H1 (cell line): ENCODE data around the gene MTFP1. TPM values are rescaled to one million over a fixed set of nuclear protein-coding genes. Genes with fewer than 3 reads are reported as not detected.

Source experiments
- CTCF ChIA-PET: fragments of 300-600 bp; sonication (Branson Sonifier 250); formaldehyde crosslinking; loops from one replicate; lab custom pipeline; 2021; ENCODE audit not compliant: partially characterized antibody; lab: Charles Lee
- POLR2A ChIA-PET: fragments of 300-600 bp; sonication (Branson Sonifier 250); formaldehyde crosslinking; loops from one replicate; lab custom pipeline; 2021; ENCODE audit warnings: inconsistent platforms; ENCODE audit not compliant: partially characterized antibody; lab: Charles Lee
- DNase-seq, 2 experiments: peaks; one replicate each; pipeline versions ENCODE4 v3.0.0 to v3.0.0-alpha.2; 2010 to 2022; ENCODE audit warnings: low spot score in 2 of 2, low read depth in 1 of 2, mixed read lengths in 1 of 2
- FAIRE-seq: peaks from 2 replicates; lab custom pipeline; 2011; peaks lifted over from hg19 to GRCh38; lab: Jason Lieb, UNC
- H2AFZ ChIP-seq: 2 replicates; pipeline ENCODE4 v1.8.1; 2012; ENCODE audit warnings: low read length, inconsistent platforms
- H2AK5ac ChIP-seq: 2 replicates; pipeline ENCODE4 v1.6.1; 2013; ENCODE audit warnings: low read depth, low read length
- H2BK120ac ChIP-seq: replicated peaks from 2 replicates; pipeline ENCODE3; 2013; ENCODE audit warnings: low read depth, low read length, inconsistent platforms
- H2BK12ac ChIP-seq: 2 replicates; pipeline ENCODE4 v1.6.1; 2013; ENCODE audit warnings: low read depth, low read length
- H2BK15ac ChIP-seq: 2 replicates; pipeline ENCODE4 v1.6.1; 2013; ENCODE audit warnings: low read length
- H2BK20ac ChIP-seq: 2 replicates; pipeline ENCODE4 v1.6.1; 2013; ENCODE audit warnings: low read length
- H2BK5ac ChIP-seq: 2 replicates; pipeline ENCODE4 v1.6.1; 2013; ENCODE audit warnings: low read depth, low read length
- H3K14ac ChIP-seq: 2 replicates; pipeline ENCODE4 v1.6.1; 2013; ENCODE audit warnings: inconsistent platforms; ENCODE audit not compliant: insufficient read length
- H3K18ac ChIP-seq: 2 replicates; pipeline ENCODE4 v1.6.1; 2013; ENCODE audit warnings: low read length; ENCODE audit errors: extremely low read depth
- H3K23ac ChIP-seq: 2 replicates; pipeline ENCODE4 v1.6.1; 2013; ENCODE audit warnings: inconsistent platforms; ENCODE audit not compliant: insufficient read length
- H3K23me2 ChIP-seq: 2 replicates; pipeline ENCODE4 v1.6.1; 2013; ENCODE audit warnings: low read depth, low read length
- H3K27ac ChIP-seq: 2 replicates; pipeline ENCODE4 v1.6.1; 2011; ENCODE audit warnings: low read depth, low read length, inconsistent platforms
- H3K27me3 ChIP-seq, 4 experiments: replicated peaks in 1 of 4; 1 replicate in 1 of 4; 2 replicates in 3 of 4; pipeline versions ENCODE4 v1.6.1 to v1.8.1; 2011 to 2013; ENCODE audit warnings: low read length in 3 of 4, mild to moderate bottlenecking in 3 of 4, inconsistent platforms in 2 of 4, mixed read lengths in 2 of 4, moderate library complexity in 1 of 4; ENCODE audit not compliant: control insufficient read depth in 3 of 4, insufficient read depth in 3 of 4; ENCODE audit errors: extremely low read depth in 1 of 4
- H3K36me3 ChIP-seq, 4 experiments: 2 replicates each; pipeline versions ENCODE4 v1.6.1 to v1.8.1; 2011 to 2013; ENCODE audit warnings: mild to moderate bottlenecking in 4 of 4, low read length in 3 of 4, moderate library complexity in 2 of 4, control low read depth in 1 of 4, inconsistent platforms in 1 of 4; ENCODE audit not compliant: insufficient read depth in 4 of 4, control insufficient read depth in 2 of 4
- H3K4ac ChIP-seq: replicated peaks from 2 replicates; pipeline ENCODE3; 2013; ENCODE audit warnings: low read length, low read depth, mixed read lengths, inconsistent platforms; ENCODE audit not compliant: insufficient read length
- H3K4me1 ChIP-seq, 4 experiments: replicated peaks in 1 of 4; 1 replicate in 1 of 4; 2 replicates in 3 of 4; pipeline versions ENCODE4 v1.6.1 to v1.8.1; 2011 to 2013; ENCODE audit warnings: low read length in 3 of 4, inconsistent platforms in 2 of 4, mixed read lengths in 1 of 4; ENCODE audit not compliant: insufficient read depth in 4 of 4, control insufficient read depth in 3 of 4
- H3K4me2 ChIP-seq, 2 experiments: 2 replicates each; pipeline versions ENCODE4 v1.6.1 to v1.8.1; 2011 to 2013; ENCODE audit warnings: low read depth in 2 of 2, low read length in 2 of 2, control low read depth in 1 of 2, inconsistent platforms in 1 of 2, mild to moderate bottlenecking in 1 of 2; ENCODE audit not compliant: insufficient read depth in 1 of 2
- H3K4me3 ChIP-seq, 4 experiments: fragments of 200-600, 300-600 bp in 1 of 4; sonication (generic), shearing (Covaris generic), sonication (Bioruptor Twin) in 1 of 4; 2 replicates each; pipeline versions ENCODE4 v1.5.1 to v1.8.1; 2011 to 2016; ENCODE audit warnings: low read length in 4 of 4, low read depth in 3 of 4, control low read depth in 2 of 4, inconsistent platforms in 2 of 4, mild to moderate bottlenecking in 2 of 4, mixed read lengths in 1 of 4, moderate library complexity in 1 of 4; ENCODE audit not compliant: insufficient read depth in 2 of 4; ENCODE audit errors: extremely low read depth in 1 of 4
- H3K56ac ChIP-seq: replicated peaks from 2 replicates; pipeline ENCODE3; 2013; ENCODE audit warnings: low read depth, mild to moderate bottlenecking, mixed read lengths, low read length, inconsistent platforms; ENCODE audit not compliant: insufficient read length
- H3K79me1 ChIP-seq: 2 replicates; pipeline ENCODE4 v1.6.1; 2013; ENCODE audit warnings: low read depth, low read length, control low read depth
- H3K79me2 ChIP-seq, 2 experiments: 2 replicates each; pipeline versions ENCODE4 v1.6.1 to v1.8.1; 2012 to 2013; ENCODE audit warnings: low read length in 2 of 2, mild to moderate bottlenecking in 2 of 2, inconsistent platforms in 1 of 2; ENCODE audit not compliant: insufficient read depth in 2 of 2, control insufficient read depth in 1 of 2
- H3K9ac ChIP-seq, 4 experiments: replicated peaks in 1 of 4; 1 replicate in 1 of 4; 2 replicates in 3 of 4; pipeline versions ENCODE4 v1.6.1 to v1.8.1; 2011 to 2013; ENCODE audit warnings: low read depth in 3 of 4, low read length in 3 of 4, control low read depth in 2 of 4, mild to moderate bottlenecking in 2 of 4, moderate library complexity in 2 of 4, inconsistent platforms in 1 of 4; ENCODE audit errors: extremely low read depth in 1 of 4
- H3K9me3 ChIP-seq, 2 experiments: 2 replicates each; pipeline versions ENCODE4 v1.6.1 to v1.8.1; 2012 to 2013; ENCODE audit warnings: mild to moderate bottlenecking in 2 of 2, moderate library complexity in 2 of 2, control low read depth in 1 of 2, inconsistent platforms in 1 of 2, low read depth in 1 of 2, low read length in 1 of 2, mixed read lengths in 1 of 2; ENCODE audit not compliant: insufficient read depth in 2 of 2
- H4K20me1 ChIP-seq, 2 experiments: replicated peaks in 1 of 2; 2 replicates each; pipeline versions ENCODE3 to v1.8.1; 2011 to 2013; ENCODE audit warnings: inconsistent platforms in 2 of 2, low read length in 2 of 2, mild to moderate bottlenecking in 1 of 2; ENCODE audit not compliant: insufficient read depth in 2 of 2, control insufficient read depth in 1 of 2
- H4K5ac ChIP-seq: 2 replicates; pipeline ENCODE4 v1.6.1; 2013; ENCODE audit warnings: low read length, low read depth, mixed read lengths, inconsistent platforms; ENCODE audit not compliant: insufficient read length
- H4K8ac ChIP-seq: 2 replicates; pipeline ENCODE4 v1.8.0; 2013; ENCODE audit warnings: mild to moderate bottlenecking, moderate library complexity, low read length, inconsistent platforms; ENCODE audit not compliant: insufficient read depth; ENCODE audit errors: extremely low read depth
- H4K91ac ChIP-seq: replicated peaks from 2 replicates; pipeline ENCODE3; 2013; ENCODE audit warnings: low read length, mixed read lengths, inconsistent platforms; ENCODE audit not compliant: insufficient read length
- CEBPB ChIP-seq: IDR thresholded peaks from 2 replicates; pipeline ENCODE4 v1.6.1; 2012; ENCODE audit warnings: low read depth, low read length
- CHD2 ChIP-seq: IDR thresholded peaks from 2 replicates; pipeline ENCODE4 v1.6.1; 2012; ENCODE audit warnings: low read length, improper control_type of control experiment
- CREB1 ChIP-seq: IDR thresholded peaks from 2 replicates; pipeline ENCODE4 v1.6.1; 2012; ENCODE audit warnings: inconsistent platforms
- CTBP2 ChIP-seq: IDR thresholded peaks from 2 replicates; pipeline ENCODE4 v1.7.0; 2011; ENCODE audit warnings: borderline replicate concordance, mild to moderate bottlenecking, moderate library complexity, mixed read lengths, low read length; ENCODE audit not compliant: insufficient read depth, insufficient read length
- EGR1 ChIP-seq: IDR thresholded peaks from 2 replicates; pipeline ENCODE4 v1.6.1; 2011; ENCODE audit warnings: low read depth, low read length, borderline replicate concordance
- EZH2 ChIP-seq: fragments of 200-600 bp; sonication (generic); IDR thresholded peaks from 2 replicates; pipeline ENCODE4 v1.7.1; 2012; ENCODE audit warnings: low read depth, mild to moderate bottlenecking, moderate library complexity, low read length, inconsistent platforms; ENCODE audit not compliant: severe bottlenecking
- FOSL1 ChIP-seq: IDR thresholded peaks from 2 replicates; pipeline ENCODE4 v1.6.1; 2011; ENCODE audit warnings: mild to moderate bottlenecking, low read depth, low read length, moderate library complexity; ENCODE audit not compliant: insufficient read depth
- KDM5A ChIP-seq: fragments of 200-600 bp; IDR thresholded peaks from 2 replicates; pipeline ENCODE4 v1.7.1; 2012; ENCODE audit warnings: mild to moderate bottlenecking, low read length, inconsistent platforms, mixed read lengths
- RBBP5 ChIP-seq: IDR thresholded peaks from 2 replicates; pipeline ENCODE4 v1.7.1; 2012; ENCODE audit warnings: low read depth, mild to moderate bottlenecking, inconsistent platforms, low read length, moderate library complexity, borderline replicate concordance
- RFX5 ChIP-seq: IDR thresholded peaks from 2 replicates; pipeline ENCODE4 v1.6.1; 2011; ENCODE audit warnings: low read depth, low read length, improper control_type of control experiment, borderline replicate concordance
- RNF2 ChIP-seq: fragments of 200-900, 300-1000 bp; sonication (generic); IDR thresholded peaks from 2 replicates; pipeline ENCODE4 v1.7.1; 2016; ENCODE audit warnings: borderline replicate concordance, low read depth, mild to moderate bottlenecking, antibody characterized with exemption, low read length; ENCODE audit not compliant: poor library complexity, severe bottlenecking; ENCODE audit errors: missing control alignments
- SIX5 ChIP-seq: IDR thresholded peaks from 2 replicates; pipeline ENCODE4 v1.6.1; 2011; ENCODE audit warnings: mild to moderate bottlenecking, low read depth, low read length
- WGBS, 2 experiments: shearing (Covaris generic) in 1 of 2; methylation state at CpG; one replicate each; pipeline versions ENCODE4 v1.1.6 to v1.1.7; 2013 to 2015; ENCODE audit warnings: low lambda C conversion rate in 2 of 2, mixed read lengths in 2 of 2, inconsistent platforms in 1 of 2, low coverage in 1 of 2, missing lambda C conversion rate in 1 of 2; ENCODE audit not compliant: insufficient replicate concordance in 2 of 2, insufficient coverage in 1 of 2, insufficient read length in 1 of 2; ENCODE audit errors: extremely low coverage in 1 of 2, missing lambda C conversion rate in 1 of 2; 5-methylcytosine and 5-hydroxymethylcytosine counted together
- polyA plus RNA-seq, 7 experiments: library from polyadenylated mRNA; depleted of rRNA in 3 of 7; stranded (reverse) in 5 of 7; unstranded in 2 of 7; fragments of >200 nt in 5 of 7; fragments of 200-250 nt in 2 of 7; gene quantifications; 1 replicate in 5 of 7; 2 replicates in 1 of 7; 4 replicates in 1 of 7; pipeline versions ENCODE4 v1.2.1 to v1.2.3, GENCODE V29; 2011 to 2013; ENCODE audit warnings: missing spikeins in 2 of 7, mixed read lengths in 2 of 7
- total RNA-seq: library from RNA; stranded (reverse); fragmentation: NEBNext Ultra II Directional; extraction: Animal tissue kit (Norgen Biotek cat#: 25700); gene quantifications from 2 replicates; pipeline ENCODE4 v1.2.1, GENCODE V29; 2021

The MTFP1 gene
- total and polyA plus RNA-seq, 2 of the 8 experiments (the other 6 are each of a cell fraction or from before 2014, with no cell fraction given), result 59.8 to 98.8 TPM

- Histone ChIP-seq H3K4me1 (peaks cover 0 to 10% (median 3%) of the 10 kb centered on the region in 4 experiments; a peak in 4 of 7 replicates), H3K23me2 (no peaks in the 10 kb centered on the region; the same call in 1 of the 2 replicates), H2BK5ac (no peak overlapping the region), H4K5ac (no peak overlapping the region), H2BK120ac (no peak overlapping the region), H3K36me3 (peaks cover 2 to 10% (median 7%) of the 10 kb centered on the region in 4 experiments; a peak in 6 of 8 replicates), H3K4ac (no peak overlapping the region), H3K27me3 (no peaks in the 10 kb centered on the region), H4K8ac (no peak overlapping the region; the same call in 1 of the 2 replicates), H3K79me2 (0 out of 4 replicates have a peak, but pooled peaks cover 0 to 2% of the 10 kb centered on the region in 2 experiments), H3K18ac (no peak overlapping the region), H2AFZ (no peak overlapping the region), H3K9ac (no peak overlapping the region), H3K4me3 (no peak overlapping the region), H2BK20ac (0 out of 2 replicates have a peak overlapping the region, but pooled peaks have one; percentile 48), H3K27ac (no peak overlapping the region), H3K56ac (no peak overlapping the region), H2AK5ac (no peak overlapping the region), H3K14ac (no peak overlapping the region), H3K4me2 (no peak overlapping the region), H3K9me3 (no peaks in the 10 kb centered on the region), H3K23ac (no peak overlapping the region), H2BK12ac (0 out of 2 replicates have a peak overlapping the region, but pooled peaks have one; percentile 9), H4K20me1 (peaks cover 0 to 18% of the 10 kb centered on the region in 2 experiments), H4K91ac (no peak overlapping the region), H2BK15ac (no peak overlapping the region), H3K79me1 (no peaks in the 10 kb centered on the region; the same call in 1 of the 2 replicates)
- DNase-seq (no peak), FAIRE-seq (no peak)
- POLR2A ChIA-PET, result interaction anchor here (1.9 kb wide), 1 partner anchor 9 kb away, joined by 6 read pairs; no protein-coding TSS in a partner anchor
- WGBS, 2 experiments, result 74% methylated on average over 4 of the region's 4 CpGs; no CpG with 5 or more reads in 1 of the 2 experiments
- CTCF ChIA-PET, result interaction anchor here (0.7 to 12.0 kb wide), 6 partner anchors 8 to 75 kb away, joined by 3 to 164 read pairs (median 5); partner anchors contain the start of genes CCDC157, RNF215, SEC14L2 and SF3A1
- TF ChIP-seq FOSL1, result no peak
- no peak for TF ChIP-seq RBBP5
- TF ChIP-seq CHD2, result no peak
- no peak for TF ChIP-seq SIX5
- TF ChIP-seq RNF2, result no peak
- TF ChIP-seq CEBPB, result no peak
- TF ChIP-seq KDM5A, result no peak
- TF ChIP-seq CREB1, result no peak
- TF ChIP-seq RFX5, result no peak
- no peak for TF ChIP-seq CTBP2
- TF ChIP-seq EGR1, result no peak
- no peak for TF ChIP-seq EZH2
These were observed 6.5 kb downstream of the MTFP1 start for GRCh38 chr22:30432096-30432495.
